Measurements from ENCODE around the gene ARHGAP21.
A peak's percentile ranks its signal among the peaks of the same experiment; 100 is the strongest.

The ARHGAP21 gene

DNA sequence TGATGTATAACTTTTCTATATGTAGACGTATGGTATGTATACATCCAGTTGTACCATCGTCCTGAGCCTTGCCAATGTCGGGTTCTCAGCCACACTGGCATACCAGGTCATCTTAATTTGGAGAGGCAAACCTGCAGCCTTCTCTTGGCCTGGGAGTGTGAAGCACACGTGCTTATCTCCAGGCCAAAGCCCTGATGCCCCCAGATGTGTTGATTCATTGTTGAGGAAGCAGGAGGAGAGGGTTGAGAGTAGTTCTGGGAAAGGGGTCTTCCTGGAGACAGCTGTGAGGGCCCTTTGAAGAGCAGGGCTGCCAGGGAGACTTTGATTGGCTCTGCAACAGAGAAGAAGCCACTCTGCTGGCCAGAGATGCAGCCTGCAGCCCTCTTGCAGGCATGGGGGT lies 155.6 kb downstream of the ARHGAP21 start:
- H3K36me3 ChIP-seq (replicated peaks; ENCODE audit: insufficient read depth, low read length) = no peaks in the 10 kb centered on the region
- no peaks in the 10 kb centered on the region for H3K79me2 ChIP-seq (ENCODE audit: low read length)
- no peak for DNase-seq
- H3K27me3 ChIP-seq (replicated peaks; ENCODE audit: insufficient read depth, low read length) = no peaks in the 10 kb centered on the region
- no peak overlapping the region for H3K4me3 ChIP-seq (ENCODE audit: low read length)
- H3F3A ChIP-seq (ENCODE audit: insufficient read depth, low read length) = 0 out of 2 replicates have a peak, but pooled peaks cover 2% of the 10 kb centered on the region
- H3K9me3 ChIP-seq (replicated peaks; ENCODE audit: insufficient read depth, low read length) = no peaks in the 10 kb centered on the region
- H4K20me1 ChIP-seq (ENCODE audit: insufficient read depth, low read length) = no peaks in the 10 kb centered on the region
- H3K4me2 ChIP-seq (ENCODE audit: low read depth, low read length) = no peak overlapping the region
- no peaks in the 10 kb centered on the region for H3K4me1 ChIP-seq (ENCODE audit: low read length)
- H3K9me2 ChIP-seq (replicated peaks; ENCODE audit: insufficient read depth, low read length) = no peaks in the 10 kb centered on the region
- H3K9ac ChIP-seq (ENCODE audit: low read length) = no peak overlapping the region
- TF ChIP-seq EZH2phosphoT487 (IDR thresholded peaks at IDR 0.05; ENCODE audit: low read length) = no peak
- TF ChIP-seq EZH2 (optimal IDR thresholded peaks at IDR 0.05; ENCODE audit: low read depth, low read length) = no peak
- TF ChIP-seq, protein P1, sequence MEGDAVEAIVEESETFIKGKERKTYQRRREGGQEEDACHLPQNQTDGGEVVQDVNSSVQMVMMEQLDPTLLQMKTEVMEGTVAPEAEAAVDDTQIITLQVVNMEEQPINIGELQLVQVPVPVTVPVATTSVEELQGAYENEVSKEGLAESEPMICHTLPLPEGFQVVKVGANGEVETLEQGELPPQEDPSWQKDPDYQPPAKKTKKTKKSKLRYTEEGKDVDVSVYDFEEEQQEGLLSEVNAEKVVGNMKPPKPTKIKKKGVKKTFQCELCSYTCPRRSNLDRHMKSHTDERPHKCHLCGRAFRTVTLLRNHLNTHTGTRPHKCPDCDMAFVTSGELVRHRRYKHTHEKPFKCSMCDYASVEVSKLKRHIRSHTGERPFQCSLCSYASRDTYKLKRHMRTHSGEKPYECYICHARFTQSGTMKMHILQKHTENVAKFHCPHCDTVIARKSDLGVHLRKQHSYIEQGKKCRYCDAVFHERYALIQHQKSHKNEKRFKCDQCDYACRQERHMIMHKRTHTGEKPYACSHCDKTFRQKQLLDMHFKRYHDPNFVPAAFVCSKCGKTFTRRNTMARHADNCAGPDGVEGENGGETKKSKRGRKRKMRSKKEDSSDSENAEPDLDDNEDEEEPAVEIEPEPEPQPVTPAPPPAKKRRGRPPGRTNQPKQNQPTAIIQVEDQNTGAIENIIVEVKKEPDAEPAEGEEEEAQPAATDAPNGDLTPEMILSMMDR (IDR thresholded peaks at IDR 0.05; ENCODE audit: low read length) = no peak
- no peak overlapping the region for H3K27ac ChIP-seq (ENCODE audit: low read length)
- H2AFZ ChIP-seq (ENCODE audit: low read length) = no peak overlapping the region

DNA sequence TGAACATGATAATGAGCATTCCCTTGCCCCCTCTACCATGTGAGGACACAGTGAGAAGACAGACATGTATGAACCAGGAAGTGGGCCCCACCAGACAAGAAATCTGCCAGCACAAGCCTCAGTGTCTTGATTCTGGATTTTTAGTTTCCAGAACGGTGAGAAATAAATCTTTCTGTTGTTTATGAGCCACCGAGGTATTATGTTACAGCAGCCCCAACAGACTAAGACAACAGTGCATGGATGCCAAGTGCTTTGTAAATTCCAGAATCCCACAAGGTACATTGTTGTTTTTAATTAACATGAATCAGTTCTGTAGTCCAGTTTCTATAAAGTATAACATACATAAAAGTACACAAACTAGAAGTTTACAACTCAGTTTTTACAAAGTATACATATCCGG lies 162.2 kb downstream of the ARHGAP21 start:
- no peaks in the 10 kb centered on the region for H3K27me3 ChIP-seq (replicated peaks; ENCODE audit: insufficient read depth, low read length)
- TF ChIP-seq EZH2 (optimal IDR thresholded peaks at IDR 0.05; ENCODE audit: low read depth, low read length) (no peak), EZH2phosphoT487 (IDR thresholded peaks at IDR 0.05; ENCODE audit: low read length) (no peak)
- TF ChIP-seq, protein P1 (IDR thresholded peaks at IDR 0.05; ENCODE audit: low read length) = no peak
- no peaks in the 10 kb centered on the region for H3K9me3 ChIP-seq (replicated peaks; ENCODE audit: insufficient read depth, low read length)
- no peak overlapping the region for H3K9ac ChIP-seq (ENCODE audit: low read length)
- no peak overlapping the region for H3K27ac ChIP-seq (ENCODE audit: low read length)
- no peaks in the 10 kb centered on the region for H3K79me2 ChIP-seq (ENCODE audit: low read length)
- DNase-seq = no peak
- no peak overlapping the region for H2AFZ ChIP-seq (ENCODE audit: low read length)
- H3F3A ChIP-seq (ENCODE audit: insufficient read depth, low read length) = no peaks in the 10 kb centered on the region
- no peaks in the 10 kb centered on the region for H4K20me1 ChIP-seq (ENCODE audit: insufficient read depth, low read length)
- no peaks in the 10 kb centered on the region for H3K4me1 ChIP-seq (ENCODE audit: low read length)
- H3K4me3 ChIP-seq (ENCODE audit: low read length) = no peak overlapping the region
- H3K36me3 ChIP-seq (replicated peaks; ENCODE audit: insufficient read depth, low read length) = no peaks in the 10 kb centered on the region
- H3K9me2 ChIP-seq (replicated peaks; ENCODE audit: insufficient read depth, low read length) = no peaks in the 10 kb centered on the region
- no peak overlapping the region for H3K4me2 ChIP-seq (ENCODE audit: low read depth, low read length)

DNA sequence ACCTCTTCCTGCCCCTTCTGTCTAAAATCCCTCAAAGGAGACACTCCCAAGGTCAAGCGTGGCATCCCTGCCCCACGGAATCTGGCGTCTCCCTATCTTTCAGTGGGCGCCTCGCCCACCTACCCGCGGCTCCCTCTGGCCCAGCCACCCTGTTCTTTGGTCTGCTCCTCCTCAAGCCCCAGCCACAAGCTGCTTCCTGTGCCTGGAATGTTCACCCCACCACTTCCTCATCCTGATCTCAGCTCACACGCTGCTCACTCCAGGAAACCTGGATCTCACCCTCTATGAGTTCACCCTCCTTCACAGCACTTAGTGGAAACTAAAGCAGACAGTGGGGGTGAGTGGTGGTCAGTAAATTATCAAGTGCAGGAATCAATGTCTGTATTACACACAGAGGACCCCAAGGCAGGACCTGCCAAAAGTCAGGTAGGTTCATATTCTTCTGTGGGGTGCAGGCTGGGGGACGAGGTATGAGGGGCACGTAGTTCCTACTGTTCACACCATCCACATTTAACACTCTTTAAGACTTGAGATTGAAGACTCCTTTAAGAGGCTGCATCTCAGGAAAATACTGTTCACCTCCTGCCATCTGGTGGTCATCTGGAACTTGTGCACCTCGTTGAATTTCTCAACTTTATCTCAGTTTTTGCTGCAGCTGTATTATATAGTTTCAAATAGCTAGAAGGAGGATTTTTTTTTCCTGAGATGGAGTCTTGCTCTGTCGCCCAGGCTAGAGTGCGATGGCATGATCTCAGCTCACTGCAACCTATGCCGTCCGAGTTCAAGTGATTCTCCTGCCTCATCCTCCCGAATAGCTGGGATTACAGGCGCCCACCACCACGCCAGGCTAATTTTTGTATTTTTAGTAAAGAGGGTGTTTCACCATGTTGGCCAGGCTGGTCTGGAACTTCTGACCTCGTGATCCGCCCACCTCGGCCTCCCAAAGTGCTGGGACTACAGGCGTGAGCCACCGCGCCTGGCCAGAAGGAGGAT lies 166.6 kb downstream of the ARHGAP21 start:
- no peaks in the 10 kb centered on the region for H4K20me1 ChIP-seq (ENCODE audit: insufficient read depth, low read length)
- no peak overlapping the region for H3K4me2 ChIP-seq (ENCODE audit: low read depth, low read length)
- H3K4me3 ChIP-seq (ENCODE audit: low read length) = no peak overlapping the region
- no peaks in the 10 kb centered on the region for H3K4me1 ChIP-seq (ENCODE audit: low read length)
- H3K79me2 ChIP-seq (ENCODE audit: low read length) = no peaks in the 10 kb centered on the region
- H3K27me3 ChIP-seq (replicated peaks; ENCODE audit: insufficient read depth, low read length) = no peaks in the 10 kb centered on the region
- no peaks in the 10 kb centered on the region for H3K9me2 ChIP-seq (replicated peaks; ENCODE audit: insufficient read depth, low read length)
- H2AFZ ChIP-seq (ENCODE audit: low read length) = no peak overlapping the region; the same call in 1 of the 2 replicates
- H3K9me3 ChIP-seq (replicated peaks; ENCODE audit: insufficient read depth, low read length) = no peaks in the 10 kb centered on the region
- H3K9ac ChIP-seq (ENCODE audit: low read length) = no peak overlapping the region
- TF ChIP-seq, protein P1 (IDR thresholded peaks at IDR 0.05; ENCODE audit: low read length) = peak; percentile 72
- no peak for TF ChIP-seq EZH2 (optimal IDR thresholded peaks at IDR 0.05; ENCODE audit: low read depth, low read length)
- no peak for TF ChIP-seq EZH2phosphoT487 (IDR thresholded peaks at IDR 0.05; ENCODE audit: low read length)
- no peaks in the 10 kb centered on the region for H3F3A ChIP-seq (ENCODE audit: insufficient read depth, low read length)
- H3K36me3 ChIP-seq (replicated peaks; ENCODE audit: insufficient read depth, low read length) = no peaks in the 10 kb centered on the region
- peak; percentile 71 for DNase-seq
- no peak overlapping the region for H3K27ac ChIP-seq (ENCODE audit: low read length)

Data from MM.1S (cell line).